AG08396 (cell line): ENCODE measurements around the gene PRRX2.

Experiments used
- DNase-seq: peaks from one replicate; pipeline ENCODE4 v3.0.0; 2012; ENCODE audit warnings: low spot score, mixed read lengths

The PRRX2 gene

DNA sequence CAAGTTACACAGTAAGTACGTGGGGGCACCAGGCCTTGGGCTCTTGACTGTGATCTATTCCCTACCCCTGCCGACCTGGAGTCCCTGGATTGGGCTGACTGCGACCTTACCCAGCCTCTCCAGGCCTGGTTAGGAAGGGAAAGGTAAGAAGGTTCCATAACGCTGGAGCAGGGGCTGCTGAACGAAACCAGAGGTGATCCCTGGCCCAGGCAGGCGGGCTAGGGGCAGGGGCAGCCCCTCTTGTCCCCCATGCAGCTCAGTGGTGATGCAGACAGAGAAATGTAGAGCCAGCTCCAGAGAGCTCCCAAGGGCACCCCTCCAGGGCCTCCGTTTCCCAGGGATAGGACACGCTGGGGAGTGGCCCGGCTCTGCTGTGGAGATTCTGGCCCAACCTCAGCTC lies 14.1 kb downstream of the PRRX2 start:
- DNase-seq = no peak

DNA sequence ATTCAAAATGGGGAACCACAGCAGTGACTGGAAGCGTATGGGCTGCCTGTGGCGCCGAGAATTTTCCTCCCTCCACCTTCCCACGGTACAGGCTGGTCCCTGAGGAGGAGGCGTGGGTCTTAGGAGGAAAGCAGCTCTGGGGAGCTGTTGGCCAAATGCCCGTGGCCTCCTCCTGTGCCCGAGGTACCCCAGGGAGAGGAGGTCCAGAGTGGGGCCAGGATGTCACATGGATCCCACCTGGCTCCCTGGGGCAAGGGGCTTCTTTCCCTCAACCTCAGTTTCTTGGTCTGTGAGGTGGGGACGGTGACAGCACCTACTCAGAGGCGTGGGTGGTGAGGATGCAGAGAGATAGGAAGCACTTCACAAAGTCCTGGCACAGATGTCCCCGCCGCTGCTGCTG lies 16.5 kb downstream of the PRRX2 start:
- DNase-seq = no peak

DNA sequence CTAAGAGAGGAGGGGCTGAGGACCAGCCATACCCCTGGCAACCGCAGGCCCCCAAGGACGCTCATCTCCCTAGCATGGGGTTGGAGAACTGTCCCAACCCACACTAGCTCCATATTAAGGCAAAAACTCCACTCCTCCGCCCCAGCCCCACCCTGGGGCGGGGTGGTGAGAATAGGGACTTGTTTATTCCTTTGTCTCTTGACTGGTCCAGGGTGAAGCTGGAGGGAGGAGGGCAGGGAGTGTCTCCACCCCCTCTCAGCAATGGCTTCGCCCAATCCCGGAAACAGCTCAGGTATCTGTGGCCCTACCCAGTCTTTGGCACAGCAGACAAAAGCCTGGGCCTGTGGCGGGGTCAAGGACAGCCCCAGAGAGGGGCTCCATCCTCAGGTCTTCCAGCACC lies 16.9 kb downstream of the PRRX2 start:
- DNase-seq = no peak

DNA sequence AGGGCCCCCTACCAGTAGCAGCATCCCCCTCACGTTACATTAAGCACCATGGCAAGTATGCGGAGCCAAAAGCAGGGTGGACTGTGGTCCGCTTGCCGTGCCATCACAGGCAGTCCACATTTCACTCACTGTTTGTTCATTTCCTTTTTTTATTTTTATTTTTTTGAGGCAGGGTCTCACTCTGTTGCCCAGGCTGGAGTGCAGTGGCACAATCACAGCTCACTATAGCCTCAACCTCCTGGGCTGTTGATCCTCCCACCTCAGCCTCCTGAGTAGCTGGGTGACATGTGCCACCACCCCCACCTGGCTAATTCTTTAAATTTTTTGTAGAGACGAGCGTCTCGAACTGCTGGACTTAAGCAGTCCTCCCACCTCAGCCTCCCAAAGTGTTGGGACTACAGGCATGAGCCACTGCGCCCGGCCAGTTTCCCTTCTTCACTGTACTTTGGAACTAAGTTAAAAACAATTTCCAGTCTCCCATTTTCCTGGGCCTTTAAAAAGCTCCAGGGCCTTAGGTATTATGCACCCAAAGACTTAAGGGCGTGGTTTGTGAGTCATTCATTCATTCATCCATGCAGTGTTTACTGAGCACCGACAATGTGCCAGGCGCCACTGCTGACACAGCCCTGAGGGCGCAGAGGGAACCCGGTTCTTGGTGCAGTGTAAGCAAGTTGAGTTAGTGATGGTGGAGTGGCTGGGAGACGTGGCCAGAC lies 19.9 kb downstream of the PRRX2 start:
- DNase-seq = peak; percentile 73

DNA sequence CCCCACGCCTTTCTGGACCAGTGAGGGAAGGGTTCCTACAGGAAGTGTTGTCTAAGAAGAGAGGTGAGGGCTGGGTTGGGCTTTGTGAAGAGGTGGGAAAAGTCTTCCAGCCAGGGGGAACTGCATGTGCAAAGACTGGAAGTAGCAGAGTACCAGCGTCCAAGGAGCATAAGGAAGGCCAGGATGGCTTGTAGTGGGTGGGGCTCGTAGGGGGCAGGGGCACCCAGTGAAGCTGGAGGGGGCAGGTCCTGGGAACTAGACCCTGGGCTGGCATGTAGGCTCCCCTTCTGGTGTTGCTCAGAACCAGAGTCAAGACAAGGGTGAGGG lies 20.4 kb downstream of the PRRX2 start:
- DNase-seq = no peak

GRCh38 chr9:129686736-129687135 lies 21.3 kb downstream of the PRRX2 start:
- DNase-seq = no peak

DNA sequence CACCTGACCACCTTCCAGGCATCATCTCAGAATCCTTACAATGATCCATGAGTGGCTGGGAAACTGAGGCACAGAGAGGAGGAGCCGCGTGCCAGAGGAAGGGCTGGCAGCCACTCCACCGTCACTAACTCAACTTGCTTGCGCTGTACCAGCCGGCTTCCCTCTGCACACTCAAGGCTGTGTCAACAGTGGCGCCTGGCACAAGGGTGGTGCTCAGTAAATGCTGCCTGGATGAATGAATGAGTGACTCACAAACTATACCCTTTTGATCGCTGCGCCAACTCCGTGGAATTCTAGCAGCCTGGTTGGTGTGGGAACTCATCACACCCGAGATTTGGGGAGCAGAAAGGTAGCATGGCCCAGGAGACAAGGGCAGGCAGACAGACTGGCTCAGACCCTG lies 21.9 kb downstream of the PRRX2 start:
- DNase-seq = no peak

GRCh38 chr9:129688285-129689043 lies 23.0 kb downstream of the PRRX2 start:
- no peak for DNase-seq

DNA sequence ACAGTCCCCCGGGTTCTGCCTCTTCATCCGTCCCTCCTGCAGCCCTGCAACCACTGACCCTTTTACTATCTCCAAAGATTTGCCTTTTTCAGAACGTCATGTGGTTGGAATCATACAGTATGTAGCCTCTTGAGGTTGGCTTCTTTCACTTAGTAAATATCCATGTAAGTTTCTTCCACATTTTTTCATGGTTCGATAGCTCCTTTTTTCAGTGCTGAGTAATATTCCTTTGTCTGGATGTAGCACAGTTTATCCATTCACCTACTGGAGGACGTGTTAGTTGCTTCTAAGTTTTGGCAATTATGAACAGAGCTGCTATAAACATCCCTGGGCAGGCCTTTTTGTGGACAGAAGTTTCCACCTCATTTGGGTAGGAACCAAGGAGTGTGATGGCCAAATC lies 27.1 kb downstream of the PRRX2 start:
- no peak for DNase-seq

DNA sequence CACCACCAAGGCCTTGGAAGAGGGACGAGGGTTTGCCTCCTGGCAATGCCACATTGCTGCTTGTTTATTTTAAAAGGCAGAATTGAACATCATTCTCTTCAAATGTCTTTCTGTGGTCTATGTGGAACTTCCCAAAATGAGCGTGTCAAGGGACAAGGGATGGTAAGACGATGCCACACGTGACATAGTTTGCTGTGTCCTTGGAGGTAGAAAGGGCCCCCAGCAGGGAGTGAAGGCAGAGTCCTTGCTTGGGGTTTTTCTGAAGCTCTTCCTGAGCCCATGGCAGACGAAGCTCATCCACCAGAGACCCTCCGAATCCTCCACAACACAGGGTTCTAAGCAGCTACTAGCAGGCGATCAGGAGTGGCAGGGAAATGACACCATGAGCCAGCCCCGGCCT lies 28.3 kb downstream of the PRRX2 start:
- no peak for DNase-seq

DNA sequence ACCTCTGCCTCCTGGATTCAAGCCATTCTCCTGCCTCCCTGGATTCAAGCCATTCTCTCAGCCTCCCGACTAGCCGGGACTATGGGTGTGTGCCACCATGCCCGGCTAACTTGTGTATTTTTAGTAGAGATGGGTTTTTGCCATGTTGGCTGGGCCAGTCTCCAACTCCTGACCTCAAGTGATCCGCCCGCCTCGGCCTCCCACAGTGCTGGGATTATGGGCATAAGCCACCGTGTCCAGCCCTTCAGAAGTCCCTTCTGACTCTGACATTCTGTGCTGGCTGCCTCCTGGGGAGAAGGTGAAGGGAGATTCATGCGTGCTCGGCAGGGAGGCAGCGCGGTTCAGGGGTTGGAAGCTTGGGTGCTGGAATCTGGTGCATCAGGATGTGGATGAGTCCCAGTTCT lies 28.8 kb downstream of the PRRX2 start:
- no peak for DNase-seq

- DNase-seq = no peak
Observed at GRCh38 chr9:129695870-129696269, 30.4 kb downstream of the PRRX2 start.

DNA sequence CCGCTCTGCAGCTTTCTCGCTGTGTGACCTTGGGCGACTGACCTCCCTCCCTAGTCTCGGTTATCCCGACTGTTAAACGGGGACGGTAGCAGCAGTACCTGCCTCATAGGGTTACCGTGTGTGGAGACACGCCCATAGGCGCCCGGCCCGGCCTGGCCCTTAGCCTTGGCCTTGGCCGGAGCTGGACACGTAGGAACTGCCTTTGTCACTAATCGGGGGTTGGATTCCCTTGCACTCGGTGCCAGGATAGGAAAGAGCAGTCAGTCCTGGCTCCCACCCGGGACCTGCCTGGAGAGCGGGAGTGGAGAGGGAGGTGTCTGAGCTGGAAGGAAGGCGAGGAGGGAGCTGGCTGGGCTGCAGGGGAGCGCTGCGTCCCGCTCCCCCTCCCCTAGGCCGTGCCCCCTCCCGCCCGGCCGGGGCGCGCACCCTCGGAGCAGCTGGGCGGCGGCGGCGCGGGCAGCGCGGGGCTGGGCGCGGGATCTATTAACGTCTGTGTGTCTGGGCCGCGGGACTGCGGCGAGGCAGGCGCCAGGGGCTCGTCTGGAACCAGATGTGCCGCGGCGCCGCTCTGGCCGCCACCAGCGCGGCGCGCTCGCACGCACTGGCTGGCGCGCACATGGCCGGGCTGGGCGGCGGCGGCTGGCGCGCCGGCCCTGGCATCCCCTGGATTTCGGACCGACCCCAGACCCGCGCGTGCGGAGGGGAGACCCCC lies 31.7 kb downstream of the PRRX2 start:
- peak; percentile 94 for DNase-seq

DNA sequence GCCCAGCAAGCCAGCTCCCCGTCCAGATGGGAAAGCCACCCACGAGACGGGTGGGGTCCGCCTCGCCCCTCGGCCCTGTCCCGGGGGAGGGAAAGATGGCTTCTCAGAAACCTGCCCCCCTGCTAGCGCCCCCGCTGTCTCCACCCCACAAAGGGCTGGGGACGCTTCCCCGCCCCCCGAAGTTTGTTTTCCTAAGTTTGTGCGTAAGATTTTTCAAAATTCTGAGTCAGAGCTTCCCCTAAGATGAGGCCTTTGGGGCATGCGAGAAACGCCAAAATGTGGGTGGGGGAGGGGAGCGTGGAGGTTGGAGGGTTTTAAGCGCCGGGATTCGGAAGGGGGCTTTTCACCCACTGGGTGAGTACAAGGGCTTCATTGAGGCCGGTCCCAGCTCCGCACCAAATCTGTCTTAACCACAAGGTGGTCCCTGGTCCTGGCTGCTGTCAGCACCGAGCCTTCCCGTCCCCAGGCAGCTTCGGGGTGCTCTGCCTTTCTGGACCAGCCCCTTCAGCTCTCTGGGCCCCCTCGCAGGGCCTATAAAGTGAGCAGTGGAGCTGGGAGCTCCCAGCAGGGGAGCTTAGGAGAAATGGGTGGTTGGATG lies 32.3 kb downstream of the PRRX2 start:
- peak; percentile 89 for DNase-seq

DNA sequence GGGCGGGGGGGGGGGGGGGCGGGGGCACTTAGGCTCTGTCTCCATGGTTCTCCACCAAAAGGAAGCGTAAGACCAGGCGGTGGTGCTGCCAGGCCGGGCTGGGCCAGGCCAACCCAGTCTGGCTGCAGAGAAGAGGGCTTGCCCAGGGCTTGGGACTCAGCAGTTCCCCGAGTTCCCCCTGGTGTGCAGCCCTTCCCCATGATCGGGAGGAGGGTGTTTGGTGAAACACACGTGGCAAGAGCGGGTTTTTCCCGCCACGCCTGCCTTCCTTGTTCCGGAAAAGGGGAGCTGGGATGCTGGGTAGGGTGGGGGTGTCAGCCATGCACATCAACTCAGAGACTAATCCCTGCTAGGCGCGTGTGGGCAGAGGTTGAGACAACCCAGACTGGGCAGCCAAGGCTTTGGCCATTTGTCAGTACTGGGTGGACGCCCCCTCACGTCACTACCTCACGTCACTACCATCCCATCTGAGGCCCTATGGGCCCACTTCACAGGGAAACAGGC lies 32.9 kb downstream of the PRRX2 start:
- peak; percentile 63 for DNase-seq

- no peak for DNase-seq
Observed at GRCh38 chr9:129701054-129701453, 35.6 kb downstream of the PRRX2 start.

DNA sequence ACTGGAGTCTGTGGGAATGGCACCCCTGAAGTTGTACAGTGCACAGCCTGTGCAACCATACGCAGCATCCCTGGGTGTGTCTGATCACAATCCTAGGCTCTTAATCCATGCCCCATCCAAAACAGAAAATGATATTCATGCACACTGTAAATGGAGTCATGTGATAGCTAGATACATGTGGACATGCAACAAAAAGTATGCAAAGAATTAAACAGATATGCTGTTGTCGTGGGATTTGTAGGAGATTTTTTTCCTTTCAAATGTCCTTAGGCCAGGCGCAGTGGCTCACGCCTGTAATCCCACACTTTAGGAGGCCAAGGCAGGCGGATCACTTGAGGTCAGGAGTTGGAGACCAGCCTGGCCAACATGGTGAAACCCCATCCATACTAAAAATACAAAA lies 36.1 kb downstream of the PRRX2 start:
- no peak for DNase-seq

DNA sequence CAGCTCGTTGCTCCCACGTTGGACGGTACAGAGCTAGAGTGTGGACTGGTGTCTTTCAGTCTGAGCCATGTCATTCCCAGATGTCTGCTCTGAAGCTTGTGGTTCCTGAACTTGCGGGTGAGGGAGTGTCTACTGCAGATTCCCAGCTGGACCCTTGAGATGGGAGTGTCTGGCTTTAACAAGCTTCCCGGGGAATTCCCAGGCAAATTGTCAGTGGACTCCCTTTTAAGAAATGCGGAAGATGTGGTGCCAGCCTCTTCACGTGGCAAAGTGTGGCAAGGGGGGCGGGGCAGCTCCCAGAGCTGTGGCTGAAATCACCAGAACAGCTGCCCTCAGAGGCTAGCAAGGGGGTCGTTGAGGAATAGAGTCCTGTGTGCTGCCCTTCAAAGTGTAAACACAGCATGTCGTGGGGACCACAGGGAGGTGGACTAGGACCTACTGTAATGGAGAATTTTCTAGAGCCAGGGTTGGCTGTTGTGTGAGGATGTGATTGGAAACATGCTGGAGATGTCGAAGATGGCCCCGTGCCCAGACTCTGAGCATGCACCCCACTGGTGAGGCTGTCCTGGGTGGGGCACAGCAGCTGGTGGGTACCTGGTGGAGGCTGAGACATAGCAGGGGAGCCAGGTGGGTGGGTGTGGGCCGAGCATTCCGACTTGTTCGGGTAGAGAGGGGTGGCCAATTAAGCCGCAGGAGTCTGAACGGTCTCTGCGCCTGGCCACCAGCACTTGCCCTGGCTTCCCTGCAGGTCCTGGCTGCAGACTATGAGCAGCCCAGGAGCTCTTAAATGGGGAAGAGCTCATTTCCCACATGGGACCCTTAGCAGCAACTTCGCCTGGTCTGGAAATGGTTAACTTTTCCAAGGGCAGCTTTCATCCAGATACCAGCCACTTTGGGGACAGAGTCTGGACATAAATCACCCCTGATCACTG lies 37.4 kb downstream of the PRRX2 start:
- DNase-seq = peak; percentile 81

DNA sequence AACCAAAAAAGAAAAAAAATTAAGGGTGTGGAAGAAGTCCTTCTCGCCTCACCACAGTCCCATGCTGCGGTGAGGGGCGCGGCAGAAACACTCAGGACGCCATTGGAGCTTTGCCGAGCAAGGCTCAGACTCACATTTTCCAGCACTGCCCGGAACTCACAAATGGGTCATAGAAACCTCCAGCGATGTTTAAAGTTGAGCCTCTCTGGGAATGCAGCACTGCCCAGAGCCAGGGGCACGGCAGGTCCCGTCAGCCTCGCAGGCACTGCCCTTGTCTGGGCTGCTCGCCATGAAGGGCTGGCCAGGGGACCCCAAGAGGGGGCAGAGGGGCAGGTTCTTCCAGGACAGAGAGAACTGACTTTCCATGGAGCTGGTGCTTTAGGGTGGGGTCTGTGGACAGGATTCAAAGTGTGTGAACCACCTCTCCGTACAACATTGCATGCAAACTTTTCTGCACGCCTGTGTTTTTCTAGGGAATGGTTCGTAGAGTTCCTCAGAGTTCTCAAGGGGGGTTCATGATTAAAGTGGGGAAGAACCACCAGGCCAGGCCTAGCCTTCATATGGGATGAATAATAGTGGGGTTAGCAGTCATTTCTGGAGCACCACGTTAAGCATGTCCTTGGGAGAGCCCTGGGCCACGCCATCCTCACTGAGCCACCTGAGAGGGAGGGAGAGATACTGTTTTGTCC lies 38.4 kb downstream of the PRRX2 start:
- DNase-seq = peak; percentile 81

DNA sequence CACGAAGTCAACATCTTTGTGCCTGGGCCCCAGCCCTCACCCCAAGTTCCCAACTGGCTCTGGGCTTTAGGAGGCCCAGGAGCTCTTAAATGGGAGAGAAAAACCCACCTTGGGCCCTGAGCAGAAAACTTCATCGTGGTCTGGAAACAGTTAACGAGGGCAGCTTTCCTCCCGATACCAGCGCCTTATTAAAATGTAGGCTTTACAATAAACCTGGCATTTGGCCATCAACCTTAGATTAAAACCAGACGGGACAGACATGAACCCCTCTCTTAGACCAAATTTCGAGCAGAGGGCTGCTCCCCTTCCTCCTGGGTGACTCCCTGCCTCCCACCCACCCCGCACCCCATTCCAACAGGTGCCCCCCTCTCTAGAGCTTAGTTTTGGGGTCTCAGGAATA lies 39.4 kb downstream of the PRRX2 start:
- no peak for DNase-seq

DNA sequence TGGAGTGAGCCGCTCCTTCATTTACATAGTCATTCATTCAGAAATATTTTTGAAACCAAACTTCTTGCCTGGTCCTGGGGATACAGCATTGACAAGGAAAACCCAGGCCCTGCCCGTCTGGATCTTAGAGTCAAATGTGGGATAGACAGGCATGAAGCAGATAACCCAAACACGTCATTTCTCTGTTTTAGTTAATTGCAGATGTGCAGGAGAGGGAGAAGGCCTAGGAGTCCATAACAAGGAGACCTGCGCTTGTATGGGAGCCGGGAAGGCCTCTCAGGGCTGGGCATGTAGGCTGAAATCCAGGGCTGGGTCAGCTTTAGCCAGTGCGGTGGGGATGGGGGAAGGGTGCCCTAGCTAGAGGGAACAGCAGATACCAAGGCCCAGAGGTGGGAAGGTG lies 43.3 kb downstream of the PRRX2 start:
- no peak for DNase-seq
